ENCODE results near the gene ETNK2.

DNA sequence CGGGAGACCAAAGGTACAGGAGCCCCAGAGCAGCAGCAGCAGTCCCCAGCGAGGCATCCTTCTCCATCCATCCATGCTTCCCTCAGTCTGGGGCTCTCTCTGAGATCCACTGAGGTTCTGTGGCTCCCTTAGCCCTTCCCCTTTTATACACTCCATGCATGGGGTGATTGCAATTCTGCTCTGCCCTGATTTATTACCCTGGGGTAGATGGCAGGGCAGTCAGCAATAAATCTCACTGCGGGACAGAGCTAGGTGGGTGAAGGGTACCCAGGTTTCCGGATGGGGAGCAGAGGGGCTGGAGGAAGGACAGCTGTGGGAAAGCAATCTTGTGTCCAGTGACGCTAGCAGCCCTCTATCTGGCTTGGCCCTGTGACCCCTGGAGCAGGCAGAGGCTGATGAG, 14.4 kb upstream of the ETNK2 start, which contains the start of gene REN:
- no peak for TF ChIP-seq ARNT (IDR thresholded peaks at IDR 0.05)
- TF ChIP-seq FOXM1 (IDR thresholded peaks at IDR 0.05; ENCODE audit: borderline replicate concordance) = no peak
- no peak for TF ChIP-seq L3MBTL2 (conservative IDR thresholded peaks at IDR 0.05)
- TF ChIP-seq LEF1 (IDR thresholded peaks at IDR 0.05; ENCODE audit: borderline replicate concordance) = no peak
- no peak for TF ChIP-seq NFRKB (IDR thresholded peaks at IDR 0.05)
- TF ChIP-seq CTBP1 (IDR thresholded peaks at IDR 0.05; ENCODE audit: borderline replicate concordance) = no peak
- no peak for TF ChIP-seq BHLHE40 (IDR thresholded peaks at IDR 0.05; ENCODE audit: borderline replicate concordance)
- TF ChIP-seq ZNF384 (IDR thresholded peaks at IDR 0.05) = no peak
- no peak for TF ChIP-seq SP1 (IDR thresholded peaks at IDR 0.05)
- no peak for TF ChIP-seq FOXK2 (IDR thresholded peaks at IDR 0.05)
- TF ChIP-seq ELF4 (IDR thresholded peaks at IDR 0.05) = no peak
- no peak for TF ChIP-seq SUZ12 (IDR thresholded peaks at IDR 0.05)

Measured in HEK293T (cell line).